HepG2 (cell line): ENCODE data around the gene ARMC2. TPM values are rescaled to one million over a fixed set of nuclear protein-coding genes. Genes with fewer than 3 reads are reported as not detected.

Source experiments
- ATAC-seq: fragments of 200-7000 bp; cut with Tn5 transposase; 3 replicates; pipeline ENCODE4 v1.9.1; 2020; ENCODE audit warnings: mild to moderate bottlenecking, moderate library complexity
- BruUV-seq: library from RNA; stranded (reverse); fragments of 400-500 nt; replicated peaks from 2 replicates; lab custom pipeline; 2021; lab: Mats Ljungman, UMichigan
- CTCF ChIA-PET: fragments of 300-600 bp; formaldehyde crosslinking; extraction: SDS; loops from one replicate; lab custom pipeline; 2021; ENCODE audit warnings: low total read pairs, inconsistent platforms, low intra/inter-chr PET ratio; lab: Yijun Ruan, JAX
- POLR2A ChIA-PET: fragments of 350-600 bp; sonication (Branson Sonifier 250); formaldehyde crosslinking; loops from one replicate; lab custom pipeline; 2020; ENCODE audit warnings: antibody characterized with exemption, inconsistent platforms; lab: Yijun Ruan, JAX
- DNase-seq: peaks from one replicate; pipeline ENCODE4 v3.0.0-alpha.2; 2015; ENCODE audit warnings: low spot score
- FAIRE-seq: peaks from 3 replicates; lab custom pipeline; 2011; peaks lifted over from hg19 to GRCh38; lab: Jason Lieb, UNC
- H2AFZ ChIP-seq: one replicate; pipeline ENCODE4 v1.6.1; 2011; ENCODE audit warnings: low read length, inconsistent platforms
- H3K27ac ChIP-seq: fragments of 300-600 bp; 3 replicates; pipeline ENCODE4 v1.8.0; 2011; ENCODE audit warnings: mixed run types, mild to moderate bottlenecking, mixed read lengths, low read length, inconsistent platforms; ENCODE audit not compliant: insufficient read depth; ENCODE audit errors: extremely low read length
- H3K27me3 ChIP-seq, 2 experiments: fragments of 200-600 bp in 1 of 2; 2 replicates in 1 of 2; 3 replicates in 1 of 2; pipeline versions ENCODE4 v1.6.0 to v1.8.0; 2011; ENCODE audit warnings: low read length in 2 of 2, mild to moderate bottlenecking in 2 of 2, moderate library complexity in 2 of 2, inconsistent platforms in 1 of 2; ENCODE audit not compliant: insufficient read depth in 2 of 2, control insufficient read depth in 1 of 2
- H3K36me3 ChIP-seq, 2 experiments: fragments of 200-600 bp in 1 of 2; replicated peaks in 1 of 2; 2 replicates in 1 of 2; 3 replicates in 1 of 2; pipeline versions ENCODE4 v1.5.1 to v1.8.0; 2011; ENCODE audit warnings: low read length in 2 of 2, inconsistent platforms in 1 of 2; ENCODE audit not compliant: insufficient read depth in 2 of 2, control insufficient read depth in 1 of 2
- H3K4me1 ChIP-seq: 2 replicates; pipeline ENCODE4 v1.5.1; 2012; ENCODE audit warnings: low read length, inconsistent platforms; ENCODE audit not compliant: insufficient read depth
- H3K4me2 ChIP-seq: 2 replicates; pipeline ENCODE4 v1.6.0; 2011; ENCODE audit warnings: low read depth, low read length, inconsistent platforms
- H3K4me3 ChIP-seq, 3 experiments: fragments of 200-600 bp in 1 of 3; sonication (generic), shearing (Covaris generic) in 1 of 3; replicated peaks in 1 of 3; 2 replicates each; pipeline ENCODE4 v1.5.1; 2011 to 2016; ENCODE audit warnings: low read length in 3 of 3, inconsistent platforms in 2 of 3, low read depth in 2 of 3, mild to moderate bottlenecking in 2 of 3, control low read depth in 1 of 3, mixed read lengths in 1 of 3; ENCODE audit not compliant: insufficient read depth in 1 of 3
- H3K79me2 ChIP-seq: one replicate; pipeline ENCODE4 v1.6.1; 2011; ENCODE audit warnings: low read length, inconsistent platforms; ENCODE audit not compliant: insufficient read depth
- H3K9ac ChIP-seq: 2 replicates; pipeline ENCODE4 v1.6.0; 2011; ENCODE audit warnings: mild to moderate bottlenecking, low read depth, low read length, inconsistent platforms; ENCODE audit not compliant: insufficient read depth
- H3K9me3 ChIP-seq: 2 replicates; pipeline ENCODE4 v1.5.1; 2012; ENCODE audit warnings: mild to moderate bottlenecking, low read length
- H4K20me1 ChIP-seq: 2 replicates; pipeline ENCODE4 v1.6.0; 2011; ENCODE audit warnings: inconsistent platforms, mild to moderate bottlenecking, low read length, moderate library complexity; ENCODE audit not compliant: insufficient read depth
- KDM6A ChIP-seq: IDR thresholded peaks from 2 replicates; pipeline ENCODE4 v1.6.1; 2016; ENCODE audit warnings: low read depth
- RBAK ChIP-seq: sonication (generic); formaldehyde crosslinking; IDR thresholded peaks from 2 replicates; pipeline ENCODE4 v1.5.1; 2020; ENCODE audit warnings: mild to moderate bottlenecking, missing genetic modification reagents
- SUZ12 ChIP-seq: fragments of 150-350 bp; IDR thresholded peaks from 2 replicates; pipeline ENCODE4 v1.6.1; 2014; ENCODE audit warnings: low read depth, low read length
- ZFP36 ChIP-seq: fragments of 150-350 bp; IDR thresholded peaks from 2 replicates; pipeline ENCODE4 v1.6.1; 2018; ENCODE audit warnings: borderline replicate concordance, low read length, low read depth; ENCODE audit not compliant: partially characterized antibody
- ZNF296 ChIP-seq: sonication (generic); formaldehyde crosslinking; conservative IDR thresholded peaks from 2 replicates; pipeline ENCODE4 v1.5.0; 2020; ENCODE audit warnings: mild to moderate bottlenecking, missing genetic modification reagents
- ZNF326 ChIP-seq: sonication (generic); formaldehyde crosslinking; IDR thresholded peaks from 2 replicates; pipeline ENCODE4 v1.4.0; 2020; ENCODE audit warnings: missing genetic modification reagents, borderline replicate concordance
- ZNF816 ChIP-seq: sonication (generic); formaldehyde crosslinking; IDR thresholded peaks from 2 replicates; pipeline ENCODE4 v1.8.0; 2022; ENCODE audit warnings: missing genetic modification reagents, mild to moderate bottlenecking, borderline replicate concordance
- ZNF878 ChIP-seq: sonication (generic); formaldehyde crosslinking; IDR thresholded peaks from 2 replicates; pipeline ENCODE4 v1.8.1; 2023; ENCODE audit warnings: mild to moderate bottlenecking, missing genetic modification reagents, moderate library complexity
- WGBS: methylation state at CpG from one replicate; pipeline ENCODE4 v1.1.6; 2017; ENCODE audit warnings: low lambda C conversion rate; 5-methylcytosine and 5-hydroxymethylcytosine counted together
- in situ Hi-C: cut with HindIII; loops from 2 replicates; pipeline ENCODE4 v1.10.0; 2017; ENCODE audit warnings: low pct_unique_long_range_greater_than_20kb; ENCODE audit not compliant: extremely low pct_ligation_motif_present
- intact Hi-C: fragments of 100-400 bp; cut with micrococcal nuclease; formaldehyde crosslinking; loops from one replicate; pipeline ENCODE4 v1.10.0; 2022; ENCODE audit not compliant: unreplicated experiment
- polyA plus RNA-seq, 8 experiments: library from polyadenylated mRNA; depleted of rRNA in 3 of 8; stranded (reverse) in 7 of 8; unstranded in 1 of 8; fragments of >200 nt; fragmentation: Illumina TruSeq in 4 of 8; extraction: Trizol in 4 of 8; gene quantifications; 2 replicates each; pipeline versions ENCODE4 v1.2.1 to v1.2.3, GENCODE V29; 2011 to 2016; ENCODE audit warnings: low read depth in 4 of 8, missing spikeins in 1 of 8, mixed read lengths in 1 of 8; ENCODE audit not compliant: insufficient read depth in 1 of 8
- total RNA-seq, 5 experiments: library from RNA; depleted of rRNA; stranded (reverse); fragments of >200 nt; fragmentation: Illumina TruSeq; extraction: Trizol; gene quantifications; 2 replicates each; pipeline ENCODE4 v1.2.3, GENCODE V29; 2016; ENCODE audit warnings: low read depth in 1 of 5
- TF ChIP-seq, protein P1 (sequence below), 2 experiments: sonication (generic) in 1 of 2; formaldehyde crosslinking in 1 of 2; IDR thresholded peaks; 2 replicates each; pipeline versions ENCODE4 v1.4.0 to v1.6.1; 2016 to 2020; ENCODE audit warnings: borderline replicate concordance in 1 of 2, low read depth in 1 of 2, mild to moderate bottlenecking in 1 of 2, missing genetic modification reagents in 1 of 2
- TF ChIP-seq, protein P2 (sequence below): fragments of 450-650 bp; IDR thresholded peaks from 2 replicates; pipeline ENCODE4 v1.6.1; 2017
- TF ChIP-seq, protein P3 (sequence below): sonication (generic); formaldehyde crosslinking; IDR thresholded peaks from 2 replicates; pipeline ENCODE4 v1.4.0; 2020; ENCODE audit warnings: missing genetic modification reagents

Gene ARMC2
- total and polyA plus RNA-seq, 2 of the 13 experiments (the other 11 are each of a cell fraction or from before 2014, with no cell fraction given) = 1.4 to 3.2 TPM

DNA sequence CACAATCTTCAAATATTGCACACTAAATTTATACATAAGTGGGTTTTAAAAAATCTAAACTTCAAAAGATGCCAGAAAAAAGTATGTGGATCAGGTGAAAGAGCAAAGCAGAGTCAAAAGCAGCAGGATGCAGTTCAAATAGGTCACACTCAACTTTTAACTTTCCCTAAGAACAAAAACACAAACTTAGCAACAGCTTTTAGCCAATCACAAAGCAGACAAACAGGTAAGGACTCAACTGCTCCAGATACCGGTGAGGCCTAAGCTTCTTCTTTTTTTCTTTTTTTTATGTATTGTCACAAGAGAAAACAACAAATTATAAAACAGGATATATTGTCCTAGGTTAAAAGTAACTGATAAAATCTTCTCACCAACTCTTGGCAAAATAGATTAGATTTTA is 171.7 kb downstream of the ARMC2 start:
- ATAC-seq = no peak
- no peak for FAIRE-seq
- TF ChIP-seq ZNF326 (no peak), RBAK (CRISPR knock-in tag) (no peak), KDM6A (CRISPR knock-in tag) (no peak), SUZ12 (no peak), ZNF816 (no peak), ZNF296 (CRISPR knock-in tag) (no peak), ZNF878 (CRISPR knock-in tag) (no peak), ZFP36 (no peak)
- TF ChIP-seq, protein P1, sequence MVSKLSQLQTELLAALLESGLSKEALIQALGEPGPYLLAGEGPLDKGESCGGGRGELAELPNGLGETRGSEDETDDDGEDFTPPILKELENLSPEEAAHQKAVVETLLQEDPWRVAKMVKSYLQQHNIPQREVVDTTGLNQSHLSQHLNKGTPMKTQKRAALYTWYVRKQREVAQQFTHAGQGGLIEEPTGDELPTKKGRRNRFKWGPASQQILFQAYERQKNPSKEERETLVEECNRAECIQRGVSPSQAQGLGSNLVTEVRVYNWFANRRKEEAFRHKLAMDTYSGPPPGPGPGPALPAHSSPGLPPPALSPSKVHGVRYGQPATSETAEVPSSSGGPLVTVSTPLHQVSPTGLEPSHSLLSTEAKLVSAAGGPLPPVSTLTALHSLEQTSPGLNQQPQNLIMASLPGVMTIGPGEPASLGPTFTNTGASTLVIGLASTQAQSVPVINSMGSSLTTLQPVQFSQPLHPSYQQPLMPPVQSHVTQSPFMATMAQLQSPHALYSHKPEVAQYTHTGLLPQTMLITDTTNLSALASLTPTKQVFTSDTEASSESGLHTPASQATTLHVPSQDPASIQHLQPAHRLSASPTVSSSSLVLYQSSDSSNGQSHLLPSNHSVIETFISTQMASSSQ (IDR thresholded peaks at IDR 0.05; ENCODE audit: low read depth) = no peak
- TF ChIP-seq, protein P1 (CRISPR knock-in tag; IDR thresholded peaks at IDR 0.05; ENCODE audit: borderline replicate concordance) = no peak
- TF ChIP-seq, protein P2, sequence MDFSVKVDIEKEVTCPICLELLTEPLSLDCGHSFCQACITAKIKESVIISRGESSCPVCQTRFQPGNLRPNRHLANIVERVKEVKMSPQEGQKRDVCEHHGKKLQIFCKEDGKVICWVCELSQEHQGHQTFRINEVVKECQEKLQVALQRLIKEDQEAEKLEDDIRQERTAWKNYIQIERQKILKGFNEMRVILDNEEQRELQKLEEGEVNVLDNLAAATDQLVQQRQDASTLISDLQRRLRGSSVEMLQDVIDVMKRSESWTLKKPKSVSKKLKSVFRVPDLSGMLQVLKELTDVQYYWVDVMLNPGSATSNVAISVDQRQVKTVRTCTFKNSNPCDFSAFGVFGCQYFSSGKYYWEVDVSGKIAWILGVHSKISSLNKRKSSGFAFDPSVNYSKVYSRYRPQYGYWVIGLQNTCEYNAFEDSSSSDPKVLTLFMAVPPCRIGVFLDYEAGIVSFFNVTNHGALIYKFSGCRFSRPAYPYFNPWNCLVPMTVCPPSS = no peak
- TF ChIP-seq, protein P3, sequence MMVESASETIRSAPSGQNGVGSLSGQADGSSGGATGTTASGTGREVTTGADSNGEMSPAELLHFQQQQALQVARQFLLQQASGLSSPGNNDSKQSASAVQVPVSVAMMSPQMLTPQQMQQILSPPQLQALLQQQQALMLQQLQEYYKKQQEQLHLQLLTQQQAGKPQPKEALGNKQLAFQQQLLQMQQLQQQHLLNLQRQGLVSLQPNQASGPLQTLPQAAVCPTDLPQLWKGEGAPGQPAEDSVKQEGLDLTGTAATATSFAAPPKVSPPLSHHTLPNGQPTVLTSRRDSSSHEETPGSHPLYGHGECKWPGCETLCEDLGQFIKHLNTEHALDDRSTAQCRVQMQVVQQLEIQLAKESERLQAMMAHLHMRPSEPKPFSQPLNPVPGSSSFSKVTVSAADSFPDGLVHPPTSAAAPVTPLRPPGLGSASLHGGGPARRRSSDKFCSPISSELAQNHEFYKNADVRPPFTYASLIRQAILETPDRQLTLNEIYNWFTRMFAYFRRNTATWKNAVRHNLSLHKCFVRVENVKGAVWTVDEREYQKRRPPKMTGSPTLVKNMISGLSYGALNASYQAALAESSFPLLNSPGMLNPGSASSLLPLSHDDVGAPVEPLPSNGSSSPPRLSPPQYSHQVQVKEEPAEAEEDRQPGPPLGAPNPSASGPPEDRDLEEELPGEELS = no peak

More for the DNA sequence above, 171.7 kb downstream of the ARMC2 start:
- Histone ChIP-seq H3K27ac (no peak overlapping the region), H2AFZ (no peak overlapping the region), H3K4me3 (no peak overlapping the region), H3K4me2 (no peak overlapping the region), H3K79me2 (no peaks in the 10 kb centered on the region), H3K27me3 (no peaks in the 10 kb centered on the region), H3K9me3 (no peaks in the 10 kb centered on the region), H3K9ac (no peak overlapping the region), H3K4me1 (peaks cover 6% of the 10 kb centered on the region; the same call in 1 of the 2 replicates), H3K36me3 (no peaks in the 10 kb centered on the region), H4K20me1 (no peaks in the 10 kb centered on the region)
- no peak for DNase-seq
- in situ Hi-C loops = no loop called here
- 92% methylated on average over 1 of the region's 1 CpG for WGBS
- POLR2A ChIA-PET = no interaction called here
- CTCF ChIA-PET = no interaction called here
- no TSS peak for BruUV-seq
- intact Hi-C loops = no loop called here
